A673 (cell line): ENCODE results near the gene FSCN2. TPM values are rescaled to one million over a fixed set of nuclear protein-coding genes. Genes with fewer than 3 reads are reported as not detected.
A peak's percentile ranks its signal among the peaks of the same experiment; 100 is the strongest.

ENCODE experiments used
- BruUV-seq: library from RNA; stranded (reverse); fragments of 400-500 nt; replicated peaks from 2 replicates; lab custom pipeline; 2021; lab: Mats Ljungman, UMichigan
- CTCF ChIA-PET: fragments of 300-600 bp; sonication (Branson Sonifier 250); formaldehyde crosslinking; loops from one replicate; lab custom pipeline; 2022; ENCODE audit warnings: antibody characterized with exemption; lab: Charles Lee
- POLR2A ChIA-PET: fragments of 300-600 bp; sonication (Branson Sonifier 250); formaldehyde crosslinking; loops from one replicate; lab custom pipeline; 2022; ENCODE audit warnings: antibody characterized with exemption; ENCODE audit not compliant: low non-redundant PET; lab: Charles Lee
- DNase-seq: peaks from one replicate; pipeline ENCODE4 v3.0.0-alpha.2; 2015; ENCODE audit warnings: low spot score
- H3K27ac ChIP-seq: fragments of 200-600 bp; sonication (generic); 2 replicates; pipeline ENCODE4 v1.5.1; 2016; ENCODE audit warnings: mixed run types, low read depth, mild to moderate bottlenecking, mixed read lengths, antibody characterized with exemption, low read length; ENCODE audit not compliant: poor library complexity, severe bottlenecking
- H3K27me3 ChIP-seq: fragments of 200-600 bp; sonication (generic); replicated peaks from 2 replicates; pipeline ENCODE4 v1.6.1; 2017; ENCODE audit warnings: mixed run types, low read depth, mild to moderate bottlenecking, mixed read lengths, antibody characterized with exemption, low read length; ENCODE audit not compliant: insufficient read depth, poor library complexity
- H3K36me3 ChIP-seq: fragments of 200-600 bp; sonication (generic); 2 replicates; pipeline ENCODE4 v1.6.1; 2016; ENCODE audit warnings: mixed run types, mild to moderate bottlenecking, mixed read lengths, antibody characterized with exemption, low read length; ENCODE audit not compliant: insufficient read depth, poor library complexity, severe bottlenecking
- H3K4me1 ChIP-seq: fragments of 200-600 bp; sonication (generic); 2 replicates; pipeline ENCODE4 v1.6.1; 2017; ENCODE audit warnings: mixed run types, mild to moderate bottlenecking, mixed read lengths, antibody characterized with exemption, low read length; ENCODE audit not compliant: insufficient read depth, poor library complexity, severe bottlenecking
- H3K4me3 ChIP-seq: fragments of 200-600 bp; sonication (generic); 2 replicates; pipeline ENCODE4 v1.5.1; 2016; ENCODE audit warnings: low read depth, mixed run types, mild to moderate bottlenecking, mixed read lengths, low read length; ENCODE audit not compliant: poor library complexity, severe bottlenecking
- H3K9me3 ChIP-seq: fragments of 200-600 bp; sonication (generic); 2 replicates; pipeline ENCODE4 v1.6.1; 2016; ENCODE audit warnings: mixed run types, low read depth, mild to moderate bottlenecking, mixed read lengths, antibody characterized with exemption, low read length; ENCODE audit not compliant: poor library complexity, severe bottlenecking
- CTCF ChIP-seq: fragments of 300-800, 200-600 bp; sonication (generic); conservative IDR thresholded peaks from 2 replicates; pipeline ENCODE4 v1.5.1; 2017; ENCODE audit warnings: low read depth, mild to moderate bottlenecking, antibody characterized with exemption, low read length, moderate library complexity, mixed read lengths
- EZH2 ChIP-seq: fragments of 200-600 bp; sonication (generic); IDR thresholded peaks from 2 replicates; pipeline ENCODE4 v1.6.1; 2017; ENCODE audit warnings: borderline replicate concordance, low read depth, mild to moderate bottlenecking, mixed read lengths, antibody characterized with exemption, low read length; ENCODE audit not compliant: poor library complexity, severe bottlenecking
- intact Hi-C: fragments of 100-400 bp; cut with micrococcal nuclease; formaldehyde crosslinking; loops from one replicate; pipeline ENCODE4 v1.10.0; 2022; ENCODE audit not compliant: unreplicated experiment
- total RNA-seq: library from RNA; stranded (reverse); gene quantifications from 2 replicates; pipeline ENCODE4 v1.2.3, GENCODE V29; 2021

Gene FSCN2
- total RNA-seq, 1 experiment from 2014 or later = 0.26 TPM

GRCh38 chr17:81539961-81540675, 11.9 kb downstream of the FSCN2 start:
- TF ChIP-seq EZH2 = no peak
- TF ChIP-seq CTCF = no peak
- ChIA-PET POLR2A (no interaction called here), CTCF (no interaction called here)
- Histone ChIP-seq H3K4me1 (no peaks in the 10 kb centered on the region), H3K27ac (no peak overlapping the region), H3K4me3 (no peak overlapping the region), H3K9me3 (no peaks in the 10 kb centered on the region), H3K36me3 (peaks cover 11% of the 10 kb centered on the region), H3K27me3 (peaks cover 11% of the 10 kb centered on the region)
- intact Hi-C loops = no loop called here
- DNase-seq = no peak
- TSS peak; percentile 25 for BruUV-seq

- H3K9me3 ChIP-seq = no peaks in the 10 kb centered on the region
- POLR2A ChIA-PET = no interaction called here
- BruUV-seq = no TSS peak
These were observed 12.5 kb downstream of the FSCN2 start for GRCh38 chr17:81540676-81541027.

GRCh38 chr17:81541123-81541522, 12.9 kb downstream of the FSCN2 start:
- no TSS peak for BruUV-seq
- no peaks in the 10 kb centered on the region for H3K4me1 ChIP-seq
- POLR2A ChIA-PET = no interaction called here
- DNase-seq = no peak
- H3K27ac ChIP-seq = no peak overlapping the region
- no peaks in the 10 kb centered on the region for H3K9me3 ChIP-seq
- TF ChIP-seq EZH2 (no peak), CTCF (no peak)
- H3K36me3 ChIP-seq = peaks cover 14% of the 10 kb centered on the region
- CTCF ChIA-PET = no interaction called here
- H3K27me3 ChIP-seq = peaks cover 9% of the 10 kb centered on the region
- no peak overlapping the region for H3K4me3 ChIP-seq
- intact Hi-C loops = no loop called here

More at GRCh38 chr17:81540676-81541027, 12.5 kb downstream of the FSCN2 start:
- no peak for DNase-seq
- intact Hi-C loops = no loop called here
- TF ChIP-seq CTCF = no peak
- no peak for TF ChIP-seq EZH2
- Histone ChIP-seq H3K27me3 (peaks cover 11% of the 10 kb centered on the region), H3K36me3 (peaks cover 11% of the 10 kb centered on the region), H3K27ac (no peak overlapping the region), H3K4me3 (no peak overlapping the region), H3K4me1 (no peaks in the 10 kb centered on the region)
- CTCF ChIA-PET = no interaction called here
